ENCODE results near the gene ZNF827.

GRCh38 chr4:145804116-145804515, 134.5 kb downstream of the ZNF827 start:
- TF ChIP-seq POLR2A (IDR thresholded peaks at IDR 0.05) (no peak), CTCF (IDR thresholded peaks at IDR 0.05) (no peak)
